C4-2B (cell line): Measurements from ENCODE around the gene CFAP54.
A peak's percentile ranks its signal among the peaks of the same experiment; 100 is the strongest.

Experiments
- H3K27ac ChIP-seq: fragments of 450-650 bp; 2 replicates; pipeline ENCODE4 v1.5.1; 2017
- CTCF ChIP-seq: fragments of 450-650 bp; conservative IDR thresholded peaks from 2 replicates; pipeline ENCODE4 v1.5.1; 2017; ENCODE audit warnings: mild to moderate bottlenecking
- ZFX ChIP-seq: fragments of 450-650 bp; IDR thresholded peaks from 2 replicates; pipeline ENCODE4 v1.6.1; 2017

Gene CFAP54

GRCh38 chr12:96606134-96606533 lies 116.8 kb downstream of the CFAP54 start:
- TF ChIP-seq CTCF (no peak), ZFX (no peak)

GRCh38 chr12:96606644-96607043 lies 117.3 kb downstream of the CFAP54 start:
- TF ChIP-seq ZFX = no peak
- TF ChIP-seq CTCF = no peak
- H3K27ac ChIP-seq = no peak overlapping the region

More at GRCh38 chr12:96606134-96606533, 116.8 kb downstream of the CFAP54 start:
- no peak overlapping the region for H3K27ac ChIP-seq

- H3K27ac ChIP-seq = no peak overlapping the region
- peak; percentile 27 for TF ChIP-seq CTCF
- TF ChIP-seq ZFX = no peak
Observed at GRCh38 chr12:96617178-96617577, 127.8 kb downstream of the CFAP54 start.

- TF ChIP-seq CTCF = no peak
- TF ChIP-seq ZFX = no peak
- no peak overlapping the region for H3K27ac ChIP-seq
Observed at GRCh38 chr12:96623155-96623554, 133.8 kb downstream of the CFAP54 start.

GRCh38 chr12:96623656-96624217 lies 134.4 kb downstream of the CFAP54 start:
- no peak overlapping the region for H3K27ac ChIP-seq
- no peak for TF ChIP-seq ZFX
- TF ChIP-seq CTCF = no peak

- TF ChIP-seq ZFX = no peak
- TF ChIP-seq CTCF = no peak
- H3K27ac ChIP-seq = no peak overlapping the region
Observed at GRCh38 chr12:96635844-96636243, 146.5 kb downstream of the CFAP54 start.

- TF ChIP-seq CTCF (no peak), ZFX (no peak)
- H3K27ac ChIP-seq = no peak overlapping the region
Observed at GRCh38 chr12:96636895-96637294, 147.5 kb downstream of the CFAP54 start.
